Measurements from ENCODE around the gene UBE2Q2. TPM values are rescaled to one million over a fixed set of nuclear protein-coding genes. Genes with fewer than 3 reads are reported as not detected.

UBE2Q2 gene
- total RNA-seq (2022; extraction: Qiagen RNA extraction; ENCODE audit: low read depth): 28.4 to 59.7 TPM (median 40.1 TPM) in 5 replicates

GRCh38 chr15:75842722-75843677, at the start of gene UBE2Q2:
Gene UBE2Q2, plus strand, starts transcription at chr15:75843447. Its CDS starts 220 bp downstream, at chr15:75843667.

GRCh38 chr15:75903331-75904239, 60.3 kb downstream of the UBE2Q2 start, which contains the start of gene FBXO22:
Gene FBXO22, plus strand, starts transcription at chr15:75903878. Its CDS starts 86 bp downstream, at chr15:75903964.

Other genes with a start within 250 kb of the UBE2Q2 start
- 31.0 to 35.0 TPM (median 33.4 TPM) in 5 replicates for gene SNUPN, start 217.7 kb upstream of the UBE2Q2 start, total RNA-seq (2022; extraction: Qiagen RNA extraction; ENCODE audit: low read depth)
- gene IMP3, start 203.2 kb upstream of the UBE2Q2 start, total RNA-seq (2022; extraction: Qiagen RNA extraction; ENCODE audit: low read depth): 87.1 to 125 TPM (median 121 TPM) in 5 replicates
- gene SNX33, start 195.5 kb upstream of the UBE2Q2 start, total RNA-seq (2022; extraction: Qiagen RNA extraction; ENCODE audit: low read depth): 11.1 to 18.1 TPM (median 15.8 TPM) in 5 replicates
- 0.04 to 0.27 TPM (median 0.09 TPM) in 5 replicates for gene CSPG4, start 130.6 kb upstream of the UBE2Q2 start, total RNA-seq (2022; extraction: Qiagen RNA extraction; ENCODE audit: low read depth)
- gene FBXO22, start 60.4 kb downstream of the UBE2Q2 start, total RNA-seq (2022; extraction: Qiagen RNA extraction; ENCODE audit: low read depth): 71.0 to 92.8 TPM (median 86.3 TPM) in 5 replicates
- 0.21 to 1.5 TPM (median 1.2 TPM) in 5 replicates for gene NRG4, start 169.0 kb downstream of the UBE2Q2 start, total RNA-seq (2022; extraction: Qiagen RNA extraction; ENCODE audit: low read depth)
- 0.07 to 0.19 TPM (median 0.13 TPM) in 5 replicates for gene TMEM266, start 216.5 kb downstream of the UBE2Q2 start, total RNA-seq (2022; extraction: Qiagen RNA extraction; ENCODE audit: low read depth)